ENCODE results near the gene ADAM20.
A peak's percentile ranks its signal among the peaks of the same experiment; 100 is the strongest.
"Not testable (repeated sequence)": the region's sequence is repeated elsewhere in the genome, so short reads cannot be mapped to it uniquely, and the experiment has no call there.

ADAM20 gene

DNA sequence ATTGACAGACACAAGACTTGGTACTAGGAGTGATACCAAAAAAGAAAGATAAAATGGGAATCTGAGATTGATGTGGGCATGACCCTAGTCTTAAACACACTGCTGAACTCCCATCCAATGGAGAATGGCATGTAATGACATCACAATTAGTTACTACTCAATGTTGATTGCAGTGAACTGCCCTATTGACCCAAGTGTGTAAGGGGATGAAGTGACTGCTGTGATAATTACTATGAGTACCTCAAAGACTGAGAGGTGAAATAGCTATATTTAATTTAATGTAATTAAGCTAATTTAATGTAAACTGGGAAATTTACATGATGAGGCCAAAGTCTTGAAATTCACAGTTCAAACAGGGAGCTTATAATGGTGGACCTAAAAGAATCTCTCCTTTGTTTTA lies at the start of gene ADAM20:
Gene ADAM20, minus strand, starts transcription at position 101 of the 400 bp plus-strand sequence. CDS start 10,247 bp downstream, outside the sequence.
- no peak for DNase-seq

GRCh38 chr14:70576891-70577290 lies 42.1 kb upstream of the ADAM20 start:
- DNase-seq = no peak

- DNase-seq = no peak
These were observed 38.2 kb upstream of the ADAM20 start for GRCh38 chr14:70573050-70573449.

GRCh38 chr14:70571139-70571538 lies 36.3 kb upstream of the ADAM20 start:
- no peak for DNase-seq

DNA sequence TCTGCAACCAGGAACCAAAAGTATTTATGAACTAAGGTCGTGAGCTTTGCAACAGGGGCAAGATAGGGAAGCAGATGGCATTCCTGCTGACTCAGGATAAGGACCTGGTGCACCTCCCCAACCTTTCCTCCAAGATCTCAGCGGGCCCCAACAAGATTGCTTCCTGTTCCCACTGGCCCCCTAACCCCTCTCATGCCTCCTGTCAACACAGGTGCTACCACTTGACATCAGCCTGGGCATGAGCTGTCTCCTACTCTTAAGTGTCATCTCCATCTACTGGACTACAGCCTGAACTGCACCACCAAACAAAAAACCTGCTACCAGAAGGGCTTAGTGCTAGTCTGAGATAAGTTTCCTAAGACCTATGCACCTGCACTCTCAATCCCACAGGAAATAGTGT lies 33.0 kb upstream of the ADAM20 start:
- DNase-seq = peak; percentile 26

- DNase-seq = no peak
These were observed 29.1 kb upstream of the ADAM20 start for GRCh38 chr14:70563869-70564268.

- no peak for DNase-seq
These were observed 28.6 kb upstream of the ADAM20 start for GRCh38 chr14:70563417-70563816.

GRCh38 chr14:70558356-70558755 lies 23.6 kb upstream of the ADAM20 start:
- DNase-seq = no peak

DNA sequence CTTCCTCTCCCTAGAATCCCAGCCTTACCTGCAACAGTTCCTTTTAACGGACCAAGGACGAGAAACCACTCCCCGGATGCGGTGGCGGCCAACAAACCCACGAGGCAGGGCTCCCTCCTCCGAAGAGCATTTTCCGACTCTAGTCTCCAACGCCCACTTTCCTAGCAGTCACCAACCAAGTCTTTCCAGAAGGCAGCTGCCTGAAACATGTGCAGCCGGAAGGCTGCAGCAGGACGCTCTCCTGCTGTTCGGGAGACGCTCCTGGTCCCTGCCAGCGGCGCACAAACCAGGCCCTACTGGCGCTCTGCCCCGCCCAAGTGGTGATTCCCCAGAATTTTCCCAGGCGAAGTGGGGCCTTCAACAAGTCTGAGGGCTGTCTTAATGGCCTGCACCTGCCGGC lies 21.1 kb upstream of the ADAM20 start:
- no peak for DNase-seq

DNA sequence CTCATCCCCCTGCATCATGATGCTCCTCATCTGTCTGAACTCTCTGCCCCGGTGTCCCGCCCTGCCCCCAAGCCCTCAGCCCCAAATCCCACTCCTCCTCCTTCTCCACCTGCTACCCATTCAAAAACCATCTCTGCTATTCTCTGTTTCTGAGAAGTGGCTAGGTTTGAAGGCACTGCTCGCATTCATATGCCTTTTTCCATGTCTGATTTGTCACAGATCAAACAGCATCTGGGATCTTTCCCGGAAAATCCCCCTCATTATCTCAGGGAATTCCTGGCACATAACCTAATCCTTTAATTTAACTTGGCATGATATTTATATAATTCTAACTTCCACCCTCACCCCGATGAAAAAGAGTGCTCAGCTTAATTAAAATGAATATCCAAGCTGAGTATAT lies 3.3 kb upstream of the ADAM20 start:
- DNase-seq = no peak

- no peak for DNase-seq
These were observed 2.0 kb upstream of the ADAM20 start for GRCh38 chr14:70536830-70537229.

DNA sequence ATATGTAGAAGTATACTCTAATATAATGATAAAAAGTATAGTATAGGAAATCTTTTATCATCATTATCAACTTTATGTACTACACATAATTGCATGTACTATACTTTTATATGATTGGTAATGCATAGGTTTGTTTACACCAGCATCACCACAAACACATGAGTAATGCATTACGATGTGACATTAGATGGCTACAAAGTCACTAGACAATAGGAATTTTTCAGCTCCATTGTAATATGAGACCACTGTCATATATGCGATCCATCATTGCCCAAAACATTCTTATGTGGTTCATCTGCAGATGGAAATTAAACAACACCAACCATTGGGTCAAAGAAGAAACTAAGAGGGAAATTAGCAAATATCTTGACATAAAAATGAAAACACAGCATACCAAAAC lies 4.4 kb downstream of the ADAM20 start:
- no peak for DNase-seq

DNA sequence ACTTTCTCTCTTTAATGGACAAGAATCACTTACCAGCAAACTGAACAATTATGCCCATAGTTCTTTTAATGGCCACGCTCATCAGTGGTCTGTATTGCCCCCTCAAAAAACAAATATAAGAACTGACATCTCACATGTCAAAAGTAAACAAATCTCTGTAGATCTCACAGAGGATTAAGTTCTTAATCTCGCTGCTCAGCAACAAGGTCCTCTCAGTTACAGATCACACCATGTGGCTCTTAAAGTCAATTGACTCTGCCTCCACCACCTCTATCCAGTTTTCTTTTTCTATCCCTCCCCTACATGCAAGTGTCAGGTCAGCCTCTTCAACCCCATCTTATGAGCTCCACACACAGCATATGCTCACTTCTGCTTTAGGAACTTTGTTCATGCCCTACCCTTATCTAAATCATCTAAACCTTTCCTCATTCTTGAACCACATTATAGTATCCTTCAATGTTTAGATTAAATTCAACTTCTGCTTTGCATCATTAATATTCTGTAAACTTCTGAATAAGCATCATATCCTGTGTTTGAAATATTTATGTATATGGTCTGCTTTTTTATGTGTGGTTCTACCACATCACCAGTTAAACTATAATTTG lies 7.2 kb downstream of the ADAM20 start:
- no peak for DNase-seq

DNA sequence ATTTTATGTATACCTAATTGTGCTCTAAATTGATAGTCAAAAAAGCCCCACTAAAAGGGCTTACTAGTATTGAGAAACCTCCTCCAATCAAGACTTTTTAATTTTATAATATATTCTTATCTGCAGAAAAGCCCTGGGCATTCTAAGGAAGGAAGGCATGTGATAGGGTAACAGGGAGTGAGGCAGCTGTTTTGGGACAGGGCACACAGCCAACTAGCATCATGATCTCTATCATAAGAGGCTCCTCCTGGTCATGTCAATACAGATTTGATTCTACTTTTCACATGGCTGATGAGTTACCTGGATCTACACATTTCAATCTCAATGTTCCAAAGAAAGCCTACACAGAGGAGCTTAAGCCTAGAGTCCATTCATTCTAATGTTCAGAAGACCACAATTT lies 9.1 kb downstream of the ADAM20 start:
- DNase-seq = no peak

- no peak for DNase-seq
These were observed 19.0 kb downstream of the ADAM20 start for GRCh38 chr14:70515811-70516210.

GRCh38 chr14:70514168-70515069 lies 20.4 kb downstream of the ADAM20 start:
- DNase-seq = no peak

DNA sequence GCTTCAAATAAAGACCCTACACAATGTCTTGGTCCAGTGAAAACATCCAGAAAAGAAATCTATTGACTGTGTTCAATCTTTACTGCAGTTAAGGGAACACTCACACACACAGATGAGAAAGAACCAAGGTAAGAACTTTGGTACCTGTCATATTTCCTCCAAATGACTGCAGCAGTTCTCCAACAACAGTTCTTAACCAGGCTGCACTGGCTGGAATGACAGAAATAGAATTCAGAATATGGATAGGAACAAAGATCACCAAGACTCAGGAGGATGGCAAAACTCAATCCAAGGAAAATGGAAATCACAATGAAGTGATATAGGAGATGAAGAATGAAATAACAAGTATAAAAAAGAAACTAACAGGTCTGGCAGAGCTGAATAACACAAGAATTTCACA lies 36.6 kb downstream of the ADAM20 start:
- no peak for DNase-seq

DNA sequence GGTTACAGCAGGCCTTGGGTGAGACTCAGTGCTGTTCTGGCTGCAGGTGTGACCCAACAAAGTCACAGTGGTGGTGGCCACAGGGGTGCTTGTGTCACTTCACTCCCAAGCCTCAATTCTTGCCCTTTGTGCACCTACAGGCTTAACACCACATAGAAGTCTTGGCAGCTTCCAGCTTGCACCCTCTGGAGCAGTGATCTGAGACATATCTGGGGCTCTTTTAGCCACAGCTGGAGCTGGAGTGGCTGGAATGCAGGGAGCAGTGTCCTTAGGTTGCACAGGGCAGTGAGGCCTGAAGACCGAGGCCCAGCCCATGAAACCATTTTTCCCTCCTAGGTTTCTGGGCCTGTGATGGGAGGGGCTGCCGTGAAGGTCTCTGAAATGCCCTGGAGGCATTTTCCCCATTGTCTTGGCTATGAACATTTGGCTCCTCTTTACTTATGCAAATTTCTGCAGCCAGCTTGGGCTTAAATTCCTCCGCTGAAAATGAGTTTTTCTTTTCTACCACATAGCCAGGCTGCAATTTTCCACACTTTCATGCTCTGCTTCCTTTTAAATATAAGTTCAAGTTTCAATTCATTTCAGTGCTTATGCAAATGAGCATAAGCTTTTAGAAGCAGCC lies 45.1 kb downstream of the ADAM20 start:
- DNase-seq = no peak

DNA sequence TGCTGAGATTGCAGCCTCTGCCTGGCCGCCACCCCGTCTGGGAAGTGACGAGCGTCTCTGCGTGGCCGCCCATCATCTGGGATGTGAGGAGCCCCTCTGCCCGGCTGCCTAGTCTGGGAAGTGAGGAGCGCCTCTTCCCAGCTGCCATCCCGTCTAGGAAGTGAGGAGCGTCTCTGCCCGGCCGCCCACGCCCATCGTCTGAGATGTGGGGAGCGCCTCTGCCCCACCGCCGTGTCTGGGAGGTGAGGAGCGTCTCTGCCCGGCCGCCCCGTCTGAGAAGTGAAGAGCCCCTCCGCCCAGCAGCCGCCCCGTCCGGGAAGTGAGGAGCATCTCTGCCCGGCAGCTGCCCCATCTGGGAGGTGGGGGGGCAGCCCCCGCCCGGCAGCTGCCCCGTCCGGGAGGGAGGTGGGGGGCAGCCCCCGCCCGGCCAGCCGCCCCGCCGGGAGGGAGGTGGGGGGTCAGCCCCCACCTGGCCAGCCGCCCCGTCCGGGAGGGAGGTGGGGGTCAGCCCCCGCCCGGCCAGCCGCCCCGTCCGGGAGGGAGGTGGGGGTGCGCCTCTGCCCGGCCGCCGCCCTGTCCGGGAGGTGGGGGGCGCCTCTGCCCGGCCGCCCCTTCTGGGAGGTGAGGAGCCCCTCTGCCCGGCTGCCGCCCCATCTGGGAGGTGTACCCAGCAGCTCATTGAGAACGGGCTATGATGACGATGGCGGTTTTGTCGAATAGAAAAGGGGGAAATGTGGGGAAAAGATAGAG lies 57.3 kb downstream of the ADAM20 start:
- DNase-seq = not testable (repeated sequence)

- not testable (repeated sequence) for DNase-seq
These were observed 59.3 kb downstream of the ADAM20 start for GRCh38 chr14:70475459-70475858.

DNA sequence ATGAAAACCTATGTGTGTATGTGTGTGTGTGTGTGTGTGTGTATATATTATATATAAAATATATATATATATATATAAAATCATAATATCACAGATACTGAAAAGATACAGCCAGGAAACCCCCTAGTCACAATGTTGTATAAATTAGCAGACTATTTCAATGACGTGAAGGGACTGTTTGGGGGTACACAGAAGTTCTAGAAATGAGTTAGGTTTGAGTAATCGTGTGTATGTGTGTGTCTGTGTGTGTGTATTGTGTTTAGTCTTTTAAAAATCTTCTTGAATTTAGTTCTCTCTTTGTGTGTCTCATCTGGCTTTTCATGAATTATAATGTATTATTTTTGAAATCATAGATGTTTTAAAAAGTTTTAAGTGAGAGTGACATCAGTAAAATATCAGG lies 61.0 kb downstream of the ADAM20 start:
- no peak for DNase-seq
